HepG2 (cell line): ENCODE results near the gene CD69. TPM values are rescaled to one million over a fixed set of nuclear protein-coding genes. Genes with fewer than 3 reads are reported as not detected.

Experiments
- ATAC-seq: fragments of 200-7000 bp; cut with Tn5 transposase; 3 replicates; pipeline ENCODE4 v1.9.1; 2020; ENCODE audit warnings: mild to moderate bottlenecking, moderate library complexity
- BruUV-seq: library from RNA; stranded (reverse); fragments of 400-500 nt; replicated peaks from 2 replicates; lab custom pipeline; 2021; lab: Mats Ljungman, UMichigan
- CTCF ChIA-PET: fragments of 300-600 bp; formaldehyde crosslinking; extraction: SDS; loops from one replicate; lab custom pipeline; 2021; ENCODE audit warnings: low total read pairs, inconsistent platforms, low intra/inter-chr PET ratio; lab: Yijun Ruan, JAX
- POLR2A ChIA-PET: fragments of 350-600 bp; sonication (Branson Sonifier 250); formaldehyde crosslinking; loops from one replicate; lab custom pipeline; 2020; ENCODE audit warnings: antibody characterized with exemption, inconsistent platforms; lab: Yijun Ruan, JAX
- DNase-seq: peaks from one replicate; pipeline ENCODE4 v3.0.0-alpha.2; 2015; ENCODE audit warnings: low spot score
- FAIRE-seq: peaks from 3 replicates; lab custom pipeline; 2011; peaks lifted over from hg19 to GRCh38; lab: Jason Lieb, UNC
- H2AFZ ChIP-seq: one replicate; pipeline ENCODE4 v1.6.1; 2011; ENCODE audit warnings: low read length, inconsistent platforms
- H3K27ac ChIP-seq: fragments of 300-600 bp; 3 replicates; pipeline ENCODE4 v1.8.0; 2011; ENCODE audit warnings: mixed run types, mild to moderate bottlenecking, mixed read lengths, low read length, inconsistent platforms; ENCODE audit not compliant: insufficient read depth; ENCODE audit errors: extremely low read length
- H3K27me3 ChIP-seq, 2 experiments: fragments of 200-600 bp in 1 of 2; 2 replicates in 1 of 2; 3 replicates in 1 of 2; pipeline versions ENCODE4 v1.6.0 to v1.8.0; 2011; ENCODE audit warnings: low read length in 2 of 2, mild to moderate bottlenecking in 2 of 2, moderate library complexity in 2 of 2, inconsistent platforms in 1 of 2; ENCODE audit not compliant: insufficient read depth in 2 of 2, control insufficient read depth in 1 of 2
- H3K36me3 ChIP-seq, 2 experiments: fragments of 200-600 bp in 1 of 2; replicated peaks in 1 of 2; 2 replicates in 1 of 2; 3 replicates in 1 of 2; pipeline versions ENCODE4 v1.5.1 to v1.8.0; 2011; ENCODE audit warnings: low read length in 2 of 2, inconsistent platforms in 1 of 2; ENCODE audit not compliant: insufficient read depth in 2 of 2, control insufficient read depth in 1 of 2
- H3K4me1 ChIP-seq: 2 replicates; pipeline ENCODE4 v1.5.1; 2012; ENCODE audit warnings: low read length, inconsistent platforms; ENCODE audit not compliant: insufficient read depth
- H3K4me2 ChIP-seq: 2 replicates; pipeline ENCODE4 v1.6.0; 2011; ENCODE audit warnings: low read depth, low read length, inconsistent platforms
- H3K4me3 ChIP-seq, 3 experiments: fragments of 200-600 bp in 1 of 3; sonication (generic), shearing (Covaris generic) in 1 of 3; replicated peaks in 1 of 3; 2 replicates each; pipeline ENCODE4 v1.5.1; 2011 to 2016; ENCODE audit warnings: low read length in 3 of 3, inconsistent platforms in 2 of 3, low read depth in 2 of 3, mild to moderate bottlenecking in 2 of 3, control low read depth in 1 of 3, mixed read lengths in 1 of 3; ENCODE audit not compliant: insufficient read depth in 1 of 3
- H3K79me2 ChIP-seq: one replicate; pipeline ENCODE4 v1.6.1; 2011; ENCODE audit warnings: low read length, inconsistent platforms; ENCODE audit not compliant: insufficient read depth
- H3K9ac ChIP-seq: 2 replicates; pipeline ENCODE4 v1.6.0; 2011; ENCODE audit warnings: mild to moderate bottlenecking, low read depth, low read length, inconsistent platforms; ENCODE audit not compliant: insufficient read depth
- H3K9me3 ChIP-seq: 2 replicates; pipeline ENCODE4 v1.5.1; 2012; ENCODE audit warnings: mild to moderate bottlenecking, low read length
- H4K20me1 ChIP-seq: 2 replicates; pipeline ENCODE4 v1.6.0; 2011; ENCODE audit warnings: inconsistent platforms, mild to moderate bottlenecking, low read length, moderate library complexity; ENCODE audit not compliant: insufficient read depth
- WGBS: methylation state at CpG from one replicate; pipeline ENCODE4 v1.1.6; 2017; ENCODE audit warnings: low lambda C conversion rate; 5-methylcytosine and 5-hydroxymethylcytosine counted together
- in situ Hi-C: cut with HindIII; loops from 2 replicates; pipeline ENCODE4 v1.10.0; 2017; ENCODE audit warnings: low pct_unique_long_range_greater_than_20kb; ENCODE audit not compliant: extremely low pct_ligation_motif_present
- intact Hi-C: fragments of 100-400 bp; cut with micrococcal nuclease; formaldehyde crosslinking; loops from one replicate; pipeline ENCODE4 v1.10.0; 2022; ENCODE audit not compliant: unreplicated experiment
- polyA plus RNA-seq, 8 experiments: library from polyadenylated mRNA; depleted of rRNA in 3 of 8; stranded (reverse) in 7 of 8; unstranded in 1 of 8; fragments of >200 nt; fragmentation: Illumina TruSeq in 4 of 8; extraction: Trizol in 4 of 8; gene quantifications; 2 replicates each; pipeline versions ENCODE4 v1.2.1 to v1.2.3, GENCODE V29; 2011 to 2016; ENCODE audit warnings: low read depth in 4 of 8, missing spikeins in 1 of 8, mixed read lengths in 1 of 8; ENCODE audit not compliant: insufficient read depth in 1 of 8
- total RNA-seq, 5 experiments: library from RNA; depleted of rRNA; stranded (reverse); fragments of >200 nt; fragmentation: Illumina TruSeq; extraction: Trizol; gene quantifications; 2 replicates each; pipeline ENCODE4 v1.2.3, GENCODE V29; 2016; ENCODE audit warnings: low read depth in 1 of 5
- TF ChIP-seq, protein P1 (sequence below): sonication (generic); formaldehyde crosslinking; IDR thresholded peaks from 2 replicates; pipeline ENCODE4 v1.5.0; 2020; ENCODE audit warnings: mild to moderate bottlenecking, missing genetic modification reagents, borderline replicate concordance

Gene CD69
- total and polyA plus RNA-seq, 2 of the 13 experiments (the other 11 are each of a cell fraction or from before 2014, with no cell fraction given), result not detected

DNA sequence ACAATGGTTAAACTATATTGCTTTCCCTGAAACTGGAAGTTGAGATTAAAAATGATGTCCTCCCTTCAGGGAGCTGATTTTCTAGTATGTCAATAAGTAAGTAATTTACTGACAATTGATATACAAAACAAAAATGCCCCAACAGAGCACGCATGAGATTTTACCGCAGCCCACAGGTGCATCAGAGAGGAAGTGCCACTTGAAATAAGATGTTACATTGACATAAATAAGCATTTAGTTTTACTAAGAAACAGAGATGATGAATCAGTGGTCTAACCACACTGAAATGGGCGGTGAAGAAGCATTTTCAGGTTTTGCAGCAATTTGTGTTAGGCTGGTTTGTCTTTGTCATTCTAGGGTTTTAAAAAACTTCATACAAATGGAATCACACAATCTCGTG is 19.0 kb downstream of the CD69 start:
- Histone ChIP-seq H4K20me1 (no peaks in the 10 kb centered on the region), H3K4me2 (no peak overlapping the region), H3K79me2 (no peaks in the 10 kb centered on the region), H3K9me3 (no peaks in the 10 kb centered on the region), H3K4me1 (no peaks in the 10 kb centered on the region), H3K27me3 (peaks cover 0 to 10% of the 10 kb centered on the region in 2 experiments; a peak in 1 of 5 replicates), H3K4me3 (no peak overlapping the region), H3K36me3 (no peaks in the 10 kb centered on the region), H2AFZ (no peak overlapping the region), H3K27ac (no peak overlapping the region), H3K9ac (no peak overlapping the region)
- POLR2A ChIA-PET, result no interaction called here
- in situ Hi-C loops (no loop called here), intact Hi-C loops (no loop called here)
- ATAC-seq, result no peak
- no peak for DNase-seq
- TF ChIP-seq, protein P1, sequence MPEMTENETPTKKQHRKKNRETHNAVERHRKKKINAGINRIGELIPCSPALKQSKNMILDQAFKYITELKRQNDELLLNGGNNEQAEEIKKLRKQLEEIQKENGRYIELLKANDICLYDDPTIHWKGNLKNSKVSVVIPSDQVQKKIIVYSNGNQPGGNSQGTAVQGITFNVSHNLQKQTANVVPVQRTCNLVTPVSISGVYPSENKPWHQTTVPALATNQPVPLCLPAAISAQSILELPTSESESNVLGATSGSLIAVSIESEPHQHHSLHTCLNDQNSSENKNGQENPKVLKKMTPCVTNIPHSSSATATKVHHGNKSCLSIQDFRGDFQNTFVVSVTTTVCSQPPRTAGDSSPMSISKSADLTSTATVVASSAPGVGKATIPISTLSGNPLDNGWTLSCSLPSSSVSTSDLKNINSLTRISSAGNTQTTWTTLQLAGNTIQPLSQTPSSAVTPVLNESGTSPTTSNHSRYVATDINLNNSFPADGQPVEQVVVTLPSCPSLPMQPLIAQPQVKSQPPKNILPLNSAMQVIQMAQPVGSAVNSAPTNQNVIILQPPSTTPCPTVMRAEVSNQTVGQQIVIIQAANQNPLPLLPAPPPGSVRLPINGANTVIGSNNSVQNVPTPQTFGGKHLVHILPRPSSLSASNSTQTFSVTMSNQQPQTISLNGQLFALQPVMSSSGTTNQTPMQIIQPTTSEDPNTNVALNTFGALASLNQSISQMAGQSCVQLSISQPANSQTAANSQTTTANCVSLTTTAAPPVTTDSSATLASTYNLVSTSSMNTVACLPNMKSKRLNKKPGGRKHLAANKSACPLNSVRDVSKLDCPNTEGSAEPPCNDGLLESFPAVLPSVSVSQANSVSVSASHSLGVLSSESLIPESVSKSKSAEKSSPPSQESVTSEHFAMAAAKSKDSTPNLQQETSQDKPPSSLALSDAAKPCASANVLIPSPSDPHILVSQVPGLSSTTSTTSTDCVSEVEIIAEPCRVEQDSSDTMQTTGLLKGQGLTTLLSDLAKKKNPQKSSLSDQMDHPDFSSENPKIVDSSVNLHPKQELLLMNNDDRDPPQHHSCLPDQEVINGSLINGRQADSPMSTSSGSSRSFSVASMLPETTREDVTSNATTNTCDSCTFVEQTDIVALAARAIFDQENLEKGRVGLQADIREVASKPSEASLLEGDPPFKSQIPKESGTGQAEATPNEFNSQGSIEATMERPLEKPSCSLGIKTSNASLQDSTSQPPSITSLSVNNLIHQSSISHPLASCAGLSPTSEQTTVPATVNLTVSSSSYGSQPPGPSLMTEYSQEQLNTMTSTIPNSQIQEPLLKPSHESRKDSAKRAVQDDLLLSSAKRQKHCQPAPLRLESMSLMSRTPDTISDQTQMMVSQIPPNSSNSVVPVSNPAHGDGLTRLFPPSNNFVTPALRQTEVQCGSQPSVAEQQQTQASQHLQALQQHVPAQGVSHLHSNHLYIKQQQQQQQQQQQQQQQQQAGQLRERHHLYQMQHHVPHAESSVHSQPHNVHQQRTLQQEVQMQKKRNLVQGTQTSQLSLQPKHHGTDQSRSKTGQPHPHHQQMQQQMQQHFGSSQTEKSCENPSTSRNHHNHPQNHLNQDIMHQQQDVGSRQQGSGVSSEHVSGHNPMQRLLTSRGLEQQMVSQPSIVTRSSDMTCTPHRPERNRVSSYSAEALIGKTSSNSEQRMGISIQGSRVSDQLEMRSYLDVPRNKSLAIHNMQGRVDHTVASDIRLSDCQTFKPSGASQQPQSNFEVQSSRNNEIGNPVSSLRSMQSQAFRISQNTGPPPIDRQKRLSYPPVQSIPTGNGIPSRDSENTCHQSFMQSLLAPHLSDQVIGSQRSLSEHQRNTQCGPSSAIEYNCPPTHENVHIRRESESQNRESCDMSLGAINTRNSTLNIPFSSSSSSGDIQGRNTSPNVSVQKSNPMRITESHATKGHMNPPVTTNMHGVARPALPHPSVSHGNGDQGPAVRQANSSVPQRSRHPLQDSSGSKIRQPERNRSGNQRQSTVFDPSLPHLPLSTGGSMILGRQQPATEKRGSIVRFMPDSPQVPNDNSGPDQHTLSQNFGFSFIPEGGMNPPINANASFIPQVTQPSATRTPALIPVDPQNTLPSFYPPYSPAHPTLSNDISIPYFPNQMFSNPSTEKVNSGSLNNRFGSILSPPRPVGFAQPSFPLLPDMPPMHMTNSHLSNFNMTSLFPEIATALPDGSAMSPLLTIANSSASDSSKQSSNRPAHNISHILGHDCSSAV, result no peak
- no peak for FAIRE-seq
- 48% methylated on average over 4 of the region's 4 CpGs for WGBS
- no TSS peak for BruUV-seq
- CTCF ChIA-PET, result no interaction called here
